OCI-M1 (cell line): ENCODE data around the gene NCAPH2.

Experiments used
- DNase-seq: peaks from one replicate; lab custom pipeline; 2025; lab: John Stamatoyannopoulos, UW

The NCAPH2 gene

DNA sequence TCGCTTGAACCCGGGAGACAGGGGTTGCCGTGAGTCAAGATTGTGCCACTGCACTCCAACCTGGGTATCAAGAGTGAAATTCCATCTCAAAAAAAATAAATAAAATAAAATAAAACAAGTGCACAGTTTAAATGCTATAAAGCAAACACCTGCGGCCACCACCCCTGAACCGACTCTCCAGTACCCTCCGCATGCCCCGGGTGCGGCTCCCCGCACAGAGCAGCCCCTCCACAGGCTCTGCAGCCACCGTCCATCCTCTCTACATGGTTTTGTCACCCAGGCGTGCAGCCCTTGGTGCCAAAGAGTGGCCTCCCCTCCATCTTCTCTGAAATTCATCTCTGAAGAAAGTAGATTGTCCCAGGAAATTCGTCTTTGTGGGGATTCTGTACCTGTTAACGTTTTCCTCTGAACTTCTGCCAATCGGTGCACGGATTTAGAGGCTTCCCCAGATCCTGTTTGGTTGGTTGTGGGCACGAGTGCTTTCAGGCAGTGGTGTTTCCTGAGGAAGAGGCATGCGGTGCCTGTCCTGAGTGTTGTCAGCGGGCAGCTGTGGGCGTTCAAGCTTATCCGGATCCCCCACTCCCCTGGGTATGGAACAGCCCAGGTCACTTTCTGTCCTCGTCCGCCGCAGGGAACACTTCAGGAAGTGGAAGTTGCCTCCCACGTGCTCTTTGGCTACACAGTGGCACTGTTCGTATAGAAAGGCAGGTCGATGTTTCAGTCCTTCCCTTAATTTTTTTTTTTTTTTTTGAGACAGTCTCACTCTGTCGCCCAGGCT lies 17.3 kb upstream of the NCAPH2 start:
- no peak for DNase-seq

GRCh38 chr22:50497093-50497492 lies 10.9 kb upstream of the NCAPH2 start:
- DNase-seq: no peak

DNA sequence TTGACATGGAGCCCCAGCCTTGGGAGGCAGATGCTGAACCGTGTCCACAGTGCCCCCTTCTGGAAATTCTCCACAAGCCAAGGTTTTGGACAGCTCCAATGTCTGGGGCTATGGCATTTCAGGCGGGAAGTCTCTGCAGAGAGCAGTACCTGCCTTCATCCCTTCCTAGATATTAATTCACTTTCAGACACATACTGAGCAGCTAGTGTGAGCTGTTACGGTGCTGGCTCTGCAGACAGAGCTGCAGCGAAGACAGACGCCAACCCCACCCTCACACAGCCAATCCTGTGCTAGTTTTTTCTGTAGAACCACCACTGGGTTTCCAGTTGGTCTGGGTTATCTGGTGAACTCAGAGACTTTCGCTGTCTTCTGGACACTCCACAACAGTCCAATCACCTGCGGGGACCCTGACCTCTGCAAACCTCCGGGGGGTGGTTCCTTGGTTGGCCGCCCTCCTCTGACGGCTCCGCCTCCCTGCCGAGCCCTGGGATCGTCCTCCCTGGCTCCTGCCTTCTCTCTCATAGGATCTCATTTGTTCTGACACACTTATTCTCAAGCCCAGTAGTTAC lies 9.6 kb upstream of the NCAPH2 start:
- DNase-seq: peak; percentile 91

- no peak for DNase-seq
Observed at GRCh38 chr22:50500452-50500851, 7.6 kb upstream of the NCAPH2 start.

- no peak for DNase-seq
Observed at GRCh38 chr22:50502096-50502495, 5.9 kb upstream of the NCAPH2 start.

GRCh38 chr22:50502628-50503474 lies 5.2 kb upstream of the NCAPH2 start:
- DNase-seq: no peak

GRCh38 chr22:50503475-50504145 lies 4.4 kb upstream of the NCAPH2 start:
- DNase-seq: no peak

- DNase-seq: no peak
Observed at GRCh38 chr22:50504369-50505211, 3.4 kb upstream of the NCAPH2 start.

GRCh38 chr22:50505276-50505775 lies 2.7 kb upstream of the NCAPH2 start:
- no peak for DNase-seq

DNA sequence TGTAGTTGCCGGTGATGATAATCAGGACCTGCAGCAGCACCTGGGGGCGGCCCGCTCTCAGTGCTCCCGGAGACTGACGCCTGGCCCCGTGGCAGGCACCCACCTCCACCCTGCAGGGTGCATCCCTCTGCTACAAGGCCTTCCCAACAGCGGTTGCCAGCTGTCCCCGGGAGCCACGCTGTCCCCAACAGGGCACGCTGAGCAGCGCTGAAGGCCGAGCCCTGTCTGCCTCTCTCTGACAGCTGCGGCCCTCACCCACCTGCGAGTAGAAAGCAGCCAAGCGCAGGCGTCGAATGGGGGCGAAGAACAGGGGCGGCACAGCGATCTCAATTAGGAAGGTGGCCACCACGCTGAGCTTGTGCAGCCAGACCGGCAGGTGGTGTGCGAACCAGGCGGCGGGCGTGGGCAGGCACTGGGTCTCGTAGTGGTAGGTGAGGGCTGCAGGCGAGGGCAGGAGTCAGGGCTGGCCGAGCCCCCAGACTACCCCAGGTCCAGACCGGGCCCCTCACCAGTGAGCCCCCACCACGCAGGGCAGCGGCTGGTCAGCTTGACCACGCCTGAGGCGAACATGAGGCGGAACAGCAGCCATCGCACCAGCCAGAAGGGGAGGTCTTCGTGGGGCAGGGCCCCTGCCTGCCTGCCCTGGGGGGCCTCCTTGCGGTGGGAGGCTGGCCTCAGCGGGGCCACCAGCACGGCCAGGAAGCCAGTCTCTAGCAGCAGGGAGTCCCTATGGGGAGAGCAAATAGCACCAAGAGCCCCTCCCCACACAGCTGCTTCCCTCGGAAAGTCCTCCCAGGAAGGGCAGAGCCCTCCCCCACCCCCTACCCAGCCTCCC lies 2.0 kb upstream of the NCAPH2 start:
- DNase-seq: no peak

DNA sequence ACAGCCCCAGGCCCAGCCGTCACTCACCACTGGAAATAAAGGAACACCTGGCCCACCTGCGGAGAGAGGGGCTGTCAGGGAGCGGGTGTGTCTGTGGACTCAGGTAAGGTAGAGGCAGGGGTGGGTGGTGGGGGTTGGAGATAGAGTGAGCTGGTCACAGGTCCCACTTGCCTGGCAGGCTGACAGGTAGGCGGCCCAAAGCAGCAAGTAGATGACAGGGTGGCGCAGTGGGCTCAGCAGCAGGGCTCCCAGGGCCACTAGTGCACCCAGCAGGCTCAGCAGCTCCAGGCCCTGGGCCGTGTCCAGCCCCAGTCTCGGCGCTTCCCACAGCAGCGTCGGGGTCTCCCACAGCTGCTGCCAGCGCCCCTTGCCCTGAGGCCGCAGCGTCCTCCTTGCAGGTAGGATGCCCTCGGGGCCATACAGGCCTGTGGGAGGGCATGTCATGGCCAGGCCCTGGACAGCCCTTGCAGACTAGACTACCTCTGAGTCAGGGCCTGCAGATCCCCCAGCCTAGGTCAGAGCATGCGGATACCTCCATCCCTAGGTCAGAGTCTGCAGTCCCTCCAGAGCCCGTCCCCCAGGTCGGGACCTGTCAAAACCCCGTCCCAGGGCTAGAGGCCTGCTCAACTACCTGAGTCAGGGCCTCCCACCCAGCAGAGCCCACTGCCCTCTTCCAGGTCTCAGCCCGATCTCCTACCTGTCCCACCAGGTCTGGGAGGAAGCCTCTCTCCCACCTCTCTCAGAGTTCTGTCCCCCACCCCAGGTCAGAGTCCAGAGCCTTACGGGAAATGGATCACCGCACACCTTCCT lies 1.2 kb upstream of the NCAPH2 start:
- peak; percentile 33 for DNase-seq

GRCh38 chr22:50507421-50507990 lies 518 bp upstream of the NCAPH2 start, which contains the start of gene LMF2:
Gene LMF2, minus strand, starts transcription at chr22:50507702. Its CDS starts 27 bp downstream, at chr22:50507675.
- no peak for DNase-seq

DNA sequence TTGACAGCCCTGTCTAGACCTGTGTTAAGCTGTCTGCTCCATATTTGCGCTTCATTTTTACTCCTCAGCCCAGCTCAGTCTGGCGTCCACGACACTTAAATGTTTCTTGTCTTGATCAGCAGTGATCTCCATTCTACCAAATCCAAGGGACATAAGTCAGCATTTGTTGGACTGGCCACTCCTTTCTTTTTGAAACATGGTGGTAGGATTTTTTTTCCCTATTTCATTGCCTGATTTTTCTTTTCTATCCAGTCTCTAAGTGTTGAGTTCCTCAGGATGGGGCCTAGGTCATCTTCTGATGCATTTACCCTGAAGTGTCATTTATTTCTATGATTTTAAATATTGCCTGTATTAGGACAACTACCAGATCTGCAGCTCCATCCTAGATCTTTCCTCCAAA lies 873 bp downstream of the NCAPH2 start:
- DNase-seq: no peak

DNA sequence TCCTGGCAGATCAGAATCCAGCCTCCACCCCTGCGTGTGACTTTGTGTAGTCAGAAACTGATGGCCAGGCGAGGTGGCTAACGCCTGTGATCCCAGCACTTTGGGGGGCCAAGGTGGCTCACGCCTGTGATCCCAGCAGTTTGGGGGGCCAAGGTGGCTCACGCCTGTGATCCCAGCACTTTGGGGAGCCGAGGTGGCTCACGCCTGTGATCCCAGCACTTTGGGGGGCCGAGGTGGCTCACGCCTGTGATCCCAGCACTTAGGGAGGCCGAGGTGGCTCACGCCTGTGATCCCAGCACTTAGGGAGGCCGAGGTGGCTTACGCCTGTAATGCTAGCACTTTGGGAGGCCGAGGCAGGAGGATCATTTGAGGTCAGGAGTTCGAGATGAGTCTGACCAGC lies 5.2 kb downstream of the NCAPH2 start:
- no peak for DNase-seq

- DNase-seq: no peak
Observed at GRCh38 chr22:50516068-50516467, 8.0 kb downstream of the NCAPH2 start.

DNA sequence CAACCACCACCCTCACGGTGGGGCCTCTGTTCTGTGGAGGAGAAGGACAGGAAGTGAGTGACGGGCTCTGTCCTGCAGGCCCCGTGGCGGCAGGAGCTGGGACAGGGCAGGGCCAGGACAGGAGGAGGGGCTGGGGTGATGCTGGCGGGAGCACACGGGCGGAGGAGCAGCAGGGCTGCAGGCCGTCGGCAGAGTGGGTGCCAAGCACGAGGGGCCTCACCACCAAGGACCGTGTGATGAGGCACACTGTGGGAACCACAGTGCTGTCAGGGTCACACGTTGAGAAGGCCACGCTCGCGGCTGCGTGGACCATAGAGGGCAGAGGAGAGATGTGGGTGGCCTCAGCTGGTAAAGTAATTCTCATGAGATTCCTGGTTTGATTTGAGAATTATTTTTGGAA lies 8.9 kb downstream of the NCAPH2 start:
- no peak for DNase-seq

DNA sequence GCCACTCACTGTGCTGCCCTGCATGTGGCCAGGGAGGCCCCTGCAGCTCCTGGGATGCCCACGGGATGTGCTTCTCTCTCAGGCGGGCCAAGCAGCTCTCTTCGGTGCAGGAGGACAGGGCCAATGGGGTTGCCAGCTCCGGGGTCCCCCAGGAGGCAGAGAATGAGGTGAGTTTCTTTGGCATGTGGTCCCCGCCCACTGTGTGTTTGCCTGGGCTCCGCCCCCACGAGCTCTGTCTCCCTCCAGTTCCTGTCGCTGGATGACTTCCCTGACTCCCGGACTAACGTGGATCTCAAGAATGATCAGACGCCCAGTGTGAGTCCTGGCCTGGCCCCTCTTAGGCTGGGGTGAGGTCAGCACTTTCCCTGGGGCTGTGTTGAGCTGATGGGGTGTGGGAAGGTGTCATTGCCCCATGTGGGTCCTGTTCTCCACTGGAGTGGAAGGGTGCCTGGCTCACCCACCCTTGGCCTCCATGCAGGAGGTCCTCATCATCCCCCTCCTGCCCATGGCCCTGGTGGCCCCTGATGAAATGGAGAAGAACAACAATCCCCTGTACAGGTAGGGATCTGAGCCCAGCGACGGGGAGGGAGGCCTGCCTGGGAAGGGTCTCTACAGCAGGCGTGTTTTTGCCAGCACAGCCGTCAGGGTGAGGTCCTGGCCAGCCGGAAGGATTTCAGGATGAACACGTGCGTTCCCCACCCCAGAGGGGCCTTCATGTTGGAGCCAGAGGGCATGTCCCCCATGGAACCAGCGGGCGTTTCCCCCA lies 9.7 kb downstream of the NCAPH2 start:
- DNase-seq: no peak

DNA sequence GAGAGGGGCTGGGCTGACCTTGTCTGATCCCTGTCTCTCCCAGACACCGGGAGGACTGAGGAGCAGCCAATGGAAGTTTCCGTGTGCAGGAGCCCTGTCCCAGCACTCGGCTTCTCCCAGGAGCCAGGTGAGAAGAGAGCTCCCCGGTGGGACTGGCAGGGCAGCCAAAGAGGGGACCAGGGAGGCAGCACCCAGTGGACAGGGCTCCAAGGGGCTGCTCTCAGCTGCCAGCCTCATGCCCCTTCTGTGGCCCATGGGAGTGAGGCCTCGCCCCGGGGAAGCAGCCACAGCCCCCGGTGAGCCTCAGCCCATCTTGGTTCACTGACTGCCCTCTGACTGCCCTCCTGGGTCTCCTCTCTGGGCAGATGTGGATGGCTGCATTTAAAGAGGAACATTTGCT lies 10.6 kb downstream of the NCAPH2 start:
- no peak for DNase-seq
